CD4-positive, alpha-beta T cell treated with Interleukin-10 for 1 hour (primary cell): ENCODE data around the gene WDFY4.

Experiments
- DNase-seq: peaks from one replicate; pipeline ENCODE4 v3.0.0-alpha.2; 2020

The WDFY4 gene

GRCh38 chr10:48884179-48885045 is 199.7 kb downstream of the WDFY4 start:
- DNase-seq, result no peak

GRCh38 chr10:48885376-48885775 is 200.7 kb downstream of the WDFY4 start:
- no peak for DNase-seq

GRCh38 chr10:48887982-48888381 is 203.3 kb downstream of the WDFY4 start:
- DNase-seq, result no peak

GRCh38 chr10:48890888-48891850 is 206.5 kb downstream of the WDFY4 start:
- DNase-seq, result no peak

- DNase-seq, result no peak
These were observed 210.5 kb downstream of the WDFY4 start for GRCh38 chr10:48894911-48895802.

GRCh38 chr10:48895803-48896195 is 211.1 kb downstream of the WDFY4 start:
- DNase-seq, result no peak

GRCh38 chr10:48896756-48897440 is 212.2 kb downstream of the WDFY4 start:
- DNase-seq, result no peak

GRCh38 chr10:48897441-48897790 is 212.7 kb downstream of the WDFY4 start:
- DNase-seq, result no peak

GRCh38 chr10:48898426-48898825 is 213.8 kb downstream of the WDFY4 start:
- no peak for DNase-seq

- no peak for DNase-seq
These were observed 215.1 kb downstream of the WDFY4 start for GRCh38 chr10:48899781-48900180.

- no peak for DNase-seq
These were observed 215.7 kb downstream of the WDFY4 start for GRCh38 chr10:48900371-48900801.

GRCh38 chr10:48901319-48901718 is 216.6 kb downstream of the WDFY4 start:
- DNase-seq, result no peak

- DNase-seq, result no peak
These were observed 217.4 kb downstream of the WDFY4 start for GRCh38 chr10:48902096-48902495.

- DNase-seq, result no peak
These were observed 218.5 kb downstream of the WDFY4 start for GRCh38 chr10:48903151-48903550.

- DNase-seq, result no peak
These were observed 220.2 kb downstream of the WDFY4 start for GRCh38 chr10:48904861-48905260.

GRCh38 chr10:48905311-48905710 is 220.6 kb downstream of the WDFY4 start:
- DNase-seq, result no peak

- DNase-seq, result no peak
These were observed 222.2 kb downstream of the WDFY4 start for GRCh38 chr10:48906841-48907240.

- no peak for DNase-seq
These were observed 223.1 kb downstream of the WDFY4 start for GRCh38 chr10:48907730-48908129.

- no peak for DNase-seq
These were observed 225.9 kb downstream of the WDFY4 start for GRCh38 chr10:48910548-48910947.

- no peak for DNase-seq
These were observed 229.0 kb downstream of the WDFY4 start for GRCh38 chr10:48913674-48914073.

- DNase-seq, result no peak
These were observed 239.1 kb downstream of the WDFY4 start for GRCh38 chr10:48923748-48924147.

GRCh38 chr10:48924988-48925387 is 240.3 kb downstream of the WDFY4 start:
- DNase-seq, result no peak
